HG03196 (cell line): Measurements from ENCODE around the gene LSS.
"Not testable (repeated sequence)": the region's sequence is repeated elsewhere in the genome, so short reads cannot be mapped to it uniquely, and the experiment has no call there.

Experiments
- ATAC-seq: cut with Tn5 transposase; IDR thresholded peaks from one replicate; pipeline ENCODE4 v1.9.1; 2021; ENCODE audit not compliant: unreplicated experiment

LSS gene

GRCh38 chr21:46188226-46189212 is 40.1 kb downstream of the LSS start:
- no peak for ATAC-seq

- no peak for ATAC-seq
These were observed 40.8 kb downstream of the LSS start for GRCh38 chr21:46187814-46188213.

- ATAC-seq, result no peak
These were observed 41.3 kb downstream of the LSS start for GRCh38 chr21:46187261-46187660.

DNA sequence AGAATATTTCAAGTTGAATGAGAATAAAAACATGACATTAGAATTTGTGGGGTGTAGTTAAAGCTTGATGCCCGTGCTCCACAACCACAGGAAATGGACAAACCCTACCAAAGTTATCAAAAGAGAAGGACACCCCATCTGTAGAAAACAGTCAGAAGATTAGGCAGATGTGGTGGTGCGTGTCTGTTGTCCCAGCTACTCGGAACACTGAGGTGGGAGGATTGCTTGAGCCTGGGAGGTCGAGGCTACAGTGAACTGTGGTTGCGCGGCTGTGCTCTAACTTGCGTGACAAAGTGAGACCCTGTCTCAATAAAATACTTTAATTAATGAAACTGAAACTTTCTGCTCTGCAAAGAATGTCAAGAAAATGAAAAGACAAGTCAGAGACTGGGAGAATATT is 42.9 kb downstream of the LSS start:
- no peak for ATAC-seq

- ATAC-seq, result no peak
These were observed 43.7 kb downstream of the LSS start for GRCh38 chr21:46184625-46185555.

- ATAC-seq, result no peak
These were observed 44.5 kb downstream of the LSS start, which contains the start of gene SPATC1L for GRCh38 chr21:46183910-46184624. SPATC1L (minus strand) TSS chr21:46184459; CDS start chr21:46182816, 1,643 bp downstream.

DNA sequence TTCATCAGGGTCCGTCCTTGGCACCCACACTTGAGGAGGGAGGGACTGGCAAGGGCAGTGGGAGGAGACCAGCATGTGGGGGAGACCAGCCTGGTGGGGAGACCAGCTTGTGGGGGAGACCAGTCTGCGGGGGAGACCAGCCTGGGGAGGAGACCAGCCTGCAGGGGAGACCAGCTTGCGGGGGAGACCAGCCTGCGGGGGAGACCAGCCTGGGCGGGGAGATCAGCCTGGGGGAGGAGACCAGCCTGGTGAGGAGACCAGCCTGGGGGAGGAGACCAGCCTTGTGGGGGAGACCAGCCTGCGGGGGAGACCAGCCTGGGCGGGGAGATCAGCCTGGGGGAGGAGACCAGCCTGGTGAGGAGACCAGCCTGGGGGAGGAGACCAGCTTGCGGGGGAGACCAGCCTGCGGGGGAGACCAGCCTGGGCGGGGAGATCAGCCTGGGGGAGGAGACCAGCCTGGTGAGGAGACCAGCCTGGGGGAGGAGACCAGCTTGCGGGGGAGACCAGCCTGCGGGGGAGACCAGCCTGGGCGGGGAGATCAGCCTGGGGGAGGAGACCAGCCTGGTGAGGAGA is 45.2 kb downstream of the LSS start:
- ATAC-seq, result not testable (repeated sequence)

DNA sequence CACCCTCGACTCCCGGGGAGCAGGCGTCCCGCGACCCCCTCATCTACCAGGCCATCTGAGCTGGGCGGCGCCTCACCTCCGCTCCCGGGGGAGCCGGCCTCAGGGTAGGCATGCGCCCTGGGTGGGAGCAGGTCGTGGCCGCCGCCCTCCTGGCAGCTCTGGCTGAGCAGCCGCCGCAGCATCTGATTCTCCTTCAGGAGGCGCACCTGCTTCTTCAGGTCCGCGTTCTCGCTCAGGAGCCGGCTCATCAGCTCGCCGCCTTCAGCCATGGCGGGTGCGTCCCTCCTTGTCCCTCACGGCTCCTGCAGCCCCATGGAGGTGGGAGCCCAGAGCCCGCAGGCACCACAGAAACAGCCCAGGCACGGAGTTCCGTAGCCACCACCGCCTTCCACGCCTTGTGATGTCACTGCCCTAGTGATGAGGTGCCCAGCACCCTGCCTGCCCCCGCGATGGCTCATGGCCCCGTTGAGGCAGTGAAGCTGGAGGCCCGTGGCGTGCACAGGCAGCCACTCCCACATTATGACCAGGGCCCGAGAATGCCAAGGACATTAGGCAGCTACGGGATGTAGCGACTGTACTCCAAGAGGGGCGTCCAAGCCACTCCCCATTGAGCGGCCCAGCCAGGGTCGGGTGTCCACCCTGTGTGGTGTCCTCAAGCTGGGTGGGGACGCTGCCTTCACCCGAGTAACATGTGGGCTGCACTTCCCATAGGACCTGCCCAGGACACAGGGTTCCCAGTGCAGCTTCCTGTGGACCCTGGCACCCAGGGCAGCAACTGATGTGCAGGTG is 45.8 kb downstream of the LSS start:
- no peak for ATAC-seq

- ATAC-seq, result no peak
These were observed 46.5 kb downstream of the LSS start for GRCh38 chr21:46181953-46182547.

GRCh38 chr21:46181436-46181835 is 47.1 kb downstream of the LSS start:
- no peak for ATAC-seq

GRCh38 chr21:46180778-46181391 is 47.7 kb downstream of the LSS start:
- ATAC-seq, result no peak

DNA sequence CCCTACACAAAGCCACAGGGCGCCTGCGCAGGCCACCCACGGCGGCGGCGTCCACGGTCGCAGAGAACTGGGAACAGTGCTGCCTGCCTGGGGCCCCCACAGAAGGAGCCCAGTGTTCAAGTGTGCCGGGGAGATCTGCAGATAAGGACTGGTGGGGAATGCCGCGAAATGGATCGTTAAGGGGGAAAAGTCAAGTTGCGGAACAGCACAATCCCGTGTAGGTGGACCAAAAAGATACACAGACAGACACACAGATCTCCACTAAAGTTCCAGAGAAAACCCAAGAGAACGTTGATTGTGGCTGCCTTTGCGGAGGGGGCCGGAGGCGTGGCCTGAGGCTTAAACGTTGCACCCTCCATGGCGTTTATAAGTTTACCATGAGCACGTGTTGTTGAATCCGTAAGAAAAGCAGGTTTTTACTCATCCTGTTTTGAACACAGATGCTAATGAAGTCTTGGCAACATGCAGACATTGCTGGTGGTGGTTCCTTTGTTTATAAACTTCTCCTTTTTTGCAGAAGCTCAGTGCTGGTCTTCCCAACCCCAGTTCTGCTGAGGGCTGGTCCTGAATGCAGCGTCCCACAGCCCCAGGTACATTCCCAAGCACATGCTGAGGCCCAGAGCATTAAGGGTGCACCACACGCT is 48.4 kb downstream of the LSS start:
- ATAC-seq, result no peak

DNA sequence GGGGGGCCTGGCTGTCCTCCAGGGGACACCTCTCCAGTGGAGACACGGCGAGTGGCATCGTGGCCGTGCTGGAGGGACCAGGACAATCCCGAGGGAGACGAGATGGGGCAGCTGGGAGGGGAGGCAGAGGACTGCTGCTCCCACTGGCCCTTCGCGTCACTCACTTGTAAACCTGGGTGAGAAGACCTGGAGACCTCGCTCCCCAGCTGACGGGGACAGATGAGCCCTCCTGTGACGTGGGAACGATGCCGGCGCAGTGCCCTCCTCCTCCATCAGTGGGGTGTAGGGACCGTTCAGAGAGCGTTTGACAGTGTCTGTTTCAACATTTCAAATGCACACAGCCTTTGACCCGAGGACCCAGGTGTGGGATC is 48.9 kb downstream of the LSS start:
- no peak for ATAC-seq

- ATAC-seq, result no peak
These were observed 49.6 kb downstream of the LSS start for GRCh38 chr21:46178961-46179360.

- ATAC-seq, result not testable (repeated sequence)
These were observed 52.0 kb downstream of the LSS start for GRCh38 chr21:46176443-46177129.

DNA sequence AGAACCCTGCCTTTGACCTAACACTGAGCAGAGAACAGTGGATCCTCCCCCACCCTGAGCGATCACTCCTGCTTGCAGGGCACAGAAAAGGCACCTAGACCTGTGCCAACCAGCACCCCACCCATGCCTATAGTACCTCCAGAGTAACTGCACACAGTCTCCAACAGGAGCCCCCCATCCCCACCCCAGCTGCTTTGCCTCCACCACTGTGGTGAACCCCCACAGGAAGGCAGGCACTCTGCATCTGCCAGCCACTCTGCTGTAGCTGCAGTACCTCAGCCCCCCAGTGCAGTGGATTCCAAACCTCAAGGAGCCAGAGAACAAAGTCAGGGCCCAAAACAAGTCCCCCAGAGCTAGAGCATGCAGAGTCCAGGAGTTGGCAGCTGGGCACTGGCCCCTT is 55.0 kb downstream of the LSS start:
- no peak for ATAC-seq

- ATAC-seq, result no peak
These were observed 55.6 kb downstream of the LSS start for GRCh38 chr21:46172863-46173528.
